NCI-H2081 (cell line): ENCODE data around the gene SDK1.

Experiments
- DNase-seq, 2 experiments: peaks; one replicate each; lab custom pipeline; 2025; lab: John Stamatoyannopoulos, UW

The SDK1 gene

DNA sequence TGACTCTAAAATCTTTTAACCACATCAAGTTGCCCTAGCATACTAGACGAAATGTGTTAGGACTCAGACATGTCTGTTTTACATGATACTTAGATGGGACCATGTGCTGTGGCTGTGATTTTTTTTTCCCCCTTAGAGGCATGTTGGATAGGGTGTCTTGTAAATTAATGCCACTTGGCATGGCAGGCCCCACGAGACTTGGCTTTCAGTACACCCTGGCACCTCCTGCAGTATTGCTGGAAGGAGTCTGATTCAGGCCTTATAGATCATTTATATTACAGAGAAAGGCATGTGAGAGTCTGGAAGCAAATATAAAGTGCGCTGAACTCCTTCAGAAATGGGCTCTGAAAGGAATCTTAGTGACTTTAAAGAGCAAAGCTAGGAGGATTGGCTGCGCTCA lies 494.1 kb downstream of the SDK1 start:
- DNase-seq = no peak

DNA sequence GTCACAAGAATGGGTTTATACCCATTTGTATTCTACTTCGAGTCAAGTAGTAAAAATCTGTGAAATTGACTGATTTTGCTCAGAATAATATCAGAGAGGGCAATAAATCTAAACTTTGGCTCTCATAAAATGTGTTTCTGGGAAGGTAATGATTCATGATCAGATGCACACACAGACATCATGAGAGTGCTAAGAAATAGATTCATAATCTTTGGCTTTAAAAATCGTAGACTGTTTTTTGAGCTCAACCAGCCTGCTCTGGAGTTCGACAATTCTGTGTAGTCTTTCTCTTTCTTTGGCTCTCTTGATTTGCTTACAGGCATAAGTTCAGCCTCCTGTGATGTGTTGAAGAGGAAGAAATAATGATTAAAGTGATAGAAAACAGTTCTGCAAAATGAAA lies 494.7 kb downstream of the SDK1 start:
- DNase-seq = no peak

DNA sequence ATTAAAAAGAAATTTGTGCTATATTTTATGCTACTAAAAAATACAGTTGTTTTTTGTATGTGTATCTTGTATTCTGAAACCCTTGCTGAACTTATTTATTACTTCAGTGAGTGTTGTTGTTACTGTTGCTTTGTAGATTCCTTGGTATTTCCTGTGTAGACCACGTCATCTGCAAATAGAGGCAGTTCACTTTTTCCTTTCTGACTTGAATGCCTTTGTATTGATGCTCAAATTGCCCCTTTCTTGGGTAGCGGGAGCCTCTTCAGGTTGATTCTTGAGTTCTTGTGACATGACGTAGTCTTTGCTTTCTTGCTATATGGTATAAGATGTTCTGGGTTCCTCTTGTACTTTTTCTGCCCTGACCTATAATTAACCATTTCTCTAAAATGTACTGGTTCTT lies 504.1 kb downstream of the SDK1 start:
- no peak for DNase-seq

DNA sequence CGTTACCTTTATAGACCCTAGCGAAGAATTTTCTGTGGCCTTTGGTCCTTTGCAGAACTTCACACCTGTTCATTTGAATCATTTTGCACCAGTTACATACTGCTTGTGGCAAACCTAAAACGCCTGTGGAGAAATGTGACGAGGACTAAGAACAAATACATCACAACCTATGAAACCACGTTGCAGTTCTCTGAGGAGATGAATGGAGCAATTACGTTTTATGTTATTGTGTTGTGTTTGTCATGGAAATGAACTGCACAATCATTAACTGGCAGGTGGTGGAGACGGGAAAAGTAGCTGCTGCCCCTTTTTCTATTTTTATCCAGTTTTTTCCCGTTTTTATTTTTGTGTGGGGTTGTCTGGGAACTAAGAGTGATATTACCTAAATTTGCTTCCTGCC lies 505.5 kb downstream of the SDK1 start:
- peak; percentile 51 to 80 for DNase-seq

DNA sequence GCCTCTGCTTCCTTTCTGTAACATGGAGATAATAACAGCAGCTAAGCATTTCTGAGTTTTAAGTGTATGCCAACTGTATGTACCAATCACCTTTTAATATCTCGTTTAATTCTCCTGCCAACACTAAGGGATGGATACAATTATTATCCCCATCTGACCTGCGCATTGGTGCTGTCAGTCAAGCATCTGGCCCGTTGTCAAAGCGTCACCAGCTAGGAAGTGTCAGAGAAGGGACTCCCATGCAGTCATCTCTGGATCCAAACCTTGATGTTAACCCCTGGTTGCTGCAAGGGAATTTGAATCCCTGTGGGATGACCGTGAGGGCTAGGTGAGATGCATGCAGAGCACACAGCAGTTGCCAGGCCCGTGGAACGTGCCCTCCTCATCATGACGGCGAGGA lies 506.8 kb downstream of the SDK1 start:
- no peak for DNase-seq

DNA sequence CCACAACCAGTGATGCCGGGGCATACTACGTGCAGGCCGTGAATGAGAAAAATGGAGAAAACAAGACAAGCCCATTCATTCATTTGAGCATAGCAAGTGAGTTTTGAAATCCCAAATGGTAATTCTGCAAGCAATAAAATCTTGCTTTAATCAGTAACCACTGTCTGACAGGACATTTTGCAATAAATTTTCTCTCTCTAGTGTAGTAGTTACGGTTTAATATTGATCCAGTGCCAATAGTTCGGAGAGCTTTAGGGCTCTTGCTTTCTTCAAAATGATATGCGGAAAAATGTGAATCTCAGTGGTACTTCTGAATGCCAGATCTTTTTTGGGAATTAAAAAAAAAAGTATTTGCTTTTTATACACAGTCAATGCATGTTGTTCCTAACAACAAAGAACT lies 520.4 kb downstream of the SDK1 start:
- no peak for DNase-seq

DNA sequence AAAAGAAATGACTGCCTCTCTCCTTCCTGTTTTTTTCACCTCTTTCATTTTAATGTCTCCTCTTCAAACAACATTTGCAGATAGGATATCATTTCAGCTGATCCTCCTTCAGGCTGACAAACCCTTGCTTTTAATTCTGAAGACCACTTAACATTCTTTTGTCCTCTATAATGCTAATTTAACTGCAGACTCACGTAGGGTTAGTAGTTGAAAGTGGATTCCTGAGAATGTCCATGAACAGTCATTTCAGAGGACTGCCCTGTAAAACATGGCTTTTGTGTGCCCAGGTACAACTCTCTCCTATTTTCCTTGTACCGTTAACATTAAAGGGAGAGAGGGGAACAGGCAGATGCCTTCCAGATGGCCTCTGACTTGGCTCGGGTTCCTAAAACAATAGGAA lies 524.4 kb downstream of the SDK1 start:
- no peak for DNase-seq

DNA sequence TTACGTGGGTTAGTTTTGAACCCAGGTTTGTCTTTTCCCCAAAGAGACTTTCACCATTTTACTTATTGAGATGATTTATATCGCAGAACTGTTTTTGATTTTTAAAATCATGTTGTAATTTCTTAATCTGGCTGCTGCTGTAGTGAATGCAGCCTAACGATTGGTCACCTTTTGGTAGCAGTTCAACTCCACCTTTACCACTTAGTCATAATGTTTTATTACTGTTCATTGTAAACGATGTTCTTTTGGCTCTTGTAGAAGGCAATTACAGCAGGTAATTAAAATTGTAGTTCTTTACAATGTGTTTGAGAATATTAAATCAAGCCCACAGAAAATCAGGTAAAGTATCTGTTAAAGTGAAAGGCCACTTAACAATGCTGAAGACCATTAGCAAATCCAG lies 531.1 kb downstream of the SDK1 start:
- no peak for DNase-seq

DNA sequence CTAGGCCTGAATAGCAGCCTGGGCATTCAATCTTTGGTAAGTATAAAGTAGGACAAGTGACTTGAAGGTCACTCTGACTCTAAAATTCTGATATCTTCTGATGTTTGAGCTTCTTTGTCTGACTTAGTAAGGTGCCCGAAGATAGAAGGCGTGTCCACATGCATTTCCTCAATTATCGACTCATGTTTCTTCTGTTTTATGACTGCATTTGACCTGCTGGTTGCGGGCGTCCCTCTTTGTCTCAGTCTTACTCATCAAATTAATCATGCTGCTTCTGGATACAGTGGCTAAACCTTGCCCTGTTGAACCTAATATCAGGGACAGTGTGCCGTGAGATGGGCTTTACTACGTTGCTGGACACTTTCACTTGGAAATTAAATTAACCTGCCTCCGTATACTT lies 534.1 kb downstream of the SDK1 start:
- no peak for DNase-seq

DNA sequence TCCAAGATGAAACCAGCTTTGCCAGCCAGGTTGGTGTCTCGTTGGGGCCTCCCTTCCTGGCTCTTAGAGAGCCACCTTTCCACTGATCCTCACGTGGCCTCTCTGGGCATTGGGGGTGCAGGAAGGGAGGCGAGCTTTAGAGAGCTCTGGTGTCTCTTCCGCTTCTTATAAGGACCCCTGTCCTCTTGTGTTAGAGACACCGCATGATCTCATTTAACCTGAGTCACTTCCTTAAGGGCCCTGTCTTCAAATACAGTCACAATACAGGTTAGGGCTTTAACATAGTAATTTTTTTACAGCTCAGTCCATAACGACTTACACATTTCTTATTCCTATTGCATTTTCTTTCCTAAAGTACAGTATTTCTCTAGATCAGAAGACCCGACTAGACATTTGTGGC lies 535.8 kb downstream of the SDK1 start:
- no peak for DNase-seq

DNA sequence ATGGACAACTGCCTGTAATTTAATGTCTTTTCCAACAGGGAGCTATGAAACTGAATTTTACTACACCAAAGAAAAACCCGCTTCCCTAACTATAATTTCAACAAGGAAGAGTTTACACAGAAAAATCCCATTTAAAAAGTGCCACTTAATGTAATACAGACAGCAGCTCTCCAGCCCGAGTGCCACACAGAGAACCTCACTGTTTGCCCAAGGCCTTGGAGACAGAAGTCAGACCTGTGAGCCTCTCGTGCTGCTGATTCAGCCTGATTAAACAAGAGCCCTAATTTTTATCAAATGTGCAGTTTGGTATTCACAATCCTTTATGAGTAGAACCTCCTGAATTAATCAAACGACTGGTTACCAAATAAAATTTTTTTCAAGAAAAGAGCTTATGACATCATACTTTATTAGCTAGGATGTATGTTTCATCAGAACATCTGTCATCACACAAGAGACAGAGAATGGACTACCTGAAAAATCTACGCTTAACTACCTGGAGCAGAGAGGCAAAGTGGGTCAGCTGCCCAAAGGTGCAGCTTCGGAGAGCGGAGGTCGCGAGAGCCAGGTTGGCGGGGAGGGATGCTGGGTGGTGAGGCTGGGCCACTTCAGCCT lies 543.6 kb downstream of the SDK1 start:
- peak in 1 of 2 experiments; percentile 29 for DNase-seq

DNA sequence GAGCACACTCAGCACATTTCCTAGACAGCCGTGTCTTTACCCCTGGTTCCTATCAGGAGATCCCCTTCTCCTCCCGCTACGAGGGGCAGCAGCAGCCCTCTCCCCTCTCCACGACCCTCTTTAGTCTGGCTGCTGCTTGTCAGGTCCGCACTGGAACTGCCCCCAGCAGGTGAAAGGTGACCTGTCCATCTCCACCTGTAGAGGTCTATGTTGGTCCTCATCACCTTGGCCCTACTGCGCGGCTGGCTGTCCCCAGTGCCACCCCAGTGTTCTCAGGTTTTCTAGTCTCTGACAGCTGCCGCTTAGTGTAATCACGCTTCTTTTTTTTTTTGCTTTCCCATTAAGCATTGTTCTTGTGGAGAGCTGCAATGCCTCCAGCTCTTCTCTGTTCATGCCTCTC lies 545.7 kb downstream of the SDK1 start:
- no peak for DNase-seq

DNA sequence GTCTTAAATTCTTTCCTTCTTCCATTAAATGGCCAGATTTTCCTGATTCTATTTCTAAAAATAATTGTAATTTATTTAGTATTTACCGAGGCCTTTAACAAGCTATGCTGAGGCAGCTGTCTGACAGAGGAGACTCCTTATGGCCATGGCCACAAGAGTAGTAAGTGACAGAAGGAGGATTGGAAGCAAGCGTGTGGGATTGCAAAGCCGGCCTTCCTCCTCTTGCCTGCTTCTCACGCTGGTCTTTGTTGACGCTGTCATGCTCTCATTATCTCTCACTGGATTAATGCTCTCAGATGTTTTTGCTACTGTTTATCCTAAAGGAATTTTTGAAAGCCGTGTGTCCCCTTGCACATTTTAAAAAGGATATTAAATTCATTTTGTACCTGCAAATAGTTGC lies 546.3 kb downstream of the SDK1 start:
- no peak for DNase-seq

DNA sequence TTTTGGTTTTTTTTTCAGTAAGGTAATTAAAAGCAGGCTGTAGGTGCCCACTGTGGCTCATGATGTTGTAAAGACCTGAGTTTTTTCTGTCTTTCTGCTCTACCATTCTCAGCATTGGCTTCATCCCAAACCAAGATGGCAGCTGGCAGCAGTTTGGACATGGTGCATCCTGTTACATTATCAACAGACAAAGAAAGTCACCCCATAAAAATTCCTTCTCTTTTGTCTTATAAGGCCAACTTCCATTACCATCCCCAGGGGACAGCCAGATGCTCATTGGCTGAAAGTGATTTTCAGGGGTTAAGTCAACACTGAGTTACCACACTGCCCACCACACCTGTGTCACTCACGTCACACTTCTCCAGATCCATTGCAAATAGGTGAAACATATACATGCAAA lies 558.4 kb downstream of the SDK1 start:
- no peak for DNase-seq

DNA sequence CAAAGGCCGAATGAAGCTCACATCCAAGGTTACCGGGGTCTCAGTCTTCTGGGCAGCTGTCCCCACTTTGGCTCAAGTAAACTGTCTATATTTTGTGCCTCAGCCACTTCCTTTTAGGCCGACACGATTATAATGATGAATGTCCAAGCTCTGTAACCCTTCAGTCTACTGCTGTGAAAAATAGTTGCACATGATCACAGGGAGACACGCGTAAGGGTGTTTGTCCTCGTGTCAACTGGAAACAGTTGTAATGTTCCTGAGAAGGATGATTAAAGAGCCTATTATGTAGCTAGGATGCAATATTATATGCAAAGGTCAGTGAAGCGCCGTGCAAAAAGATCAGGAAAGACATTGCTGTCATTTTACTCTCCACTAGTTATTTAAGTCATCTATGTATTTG lies 559.9 kb downstream of the SDK1 start:
- no peak for DNase-seq

DNA sequence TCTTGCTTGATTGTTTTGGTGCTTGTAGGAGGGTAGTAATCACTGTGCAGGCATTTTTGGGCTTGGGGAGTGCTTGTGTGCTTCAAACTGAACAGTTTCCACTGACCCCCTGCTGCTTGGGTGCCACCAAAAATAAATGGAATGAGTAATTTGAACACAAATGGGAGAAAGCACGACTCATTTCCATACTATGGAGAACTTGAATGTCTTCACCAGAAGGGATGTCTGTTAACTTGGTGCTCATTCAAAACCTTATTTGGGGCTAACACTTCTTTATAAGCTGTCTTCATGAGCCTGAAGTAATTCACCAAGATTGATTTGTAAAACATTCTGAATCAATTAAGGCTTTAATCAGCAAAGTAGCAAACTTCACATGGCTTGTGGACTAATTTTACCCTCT lies 560.3 kb downstream of the SDK1 start:
- DNase-seq = no peak

DNA sequence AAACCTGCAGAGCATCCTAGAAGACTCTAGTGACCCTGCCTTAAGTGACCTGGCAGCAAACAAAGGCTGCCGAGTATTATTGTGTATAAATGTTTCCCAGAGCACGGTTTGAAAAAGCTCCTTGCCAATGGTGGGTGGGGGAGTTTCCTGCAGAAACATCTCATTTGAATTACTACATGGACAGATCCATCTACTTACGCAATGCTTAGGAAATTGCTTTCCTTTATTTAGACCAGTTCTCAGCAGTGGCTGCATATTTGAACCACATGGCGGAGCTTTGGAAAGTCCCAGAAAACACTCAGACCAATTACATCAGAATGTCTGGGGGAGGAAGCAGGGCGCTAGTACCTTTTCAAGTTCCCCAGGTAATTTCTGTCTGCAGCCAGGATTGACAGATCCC lies 560.9 kb downstream of the SDK1 start:
- DNase-seq = peak in 1 of 2 experiments; percentile 20

DNA sequence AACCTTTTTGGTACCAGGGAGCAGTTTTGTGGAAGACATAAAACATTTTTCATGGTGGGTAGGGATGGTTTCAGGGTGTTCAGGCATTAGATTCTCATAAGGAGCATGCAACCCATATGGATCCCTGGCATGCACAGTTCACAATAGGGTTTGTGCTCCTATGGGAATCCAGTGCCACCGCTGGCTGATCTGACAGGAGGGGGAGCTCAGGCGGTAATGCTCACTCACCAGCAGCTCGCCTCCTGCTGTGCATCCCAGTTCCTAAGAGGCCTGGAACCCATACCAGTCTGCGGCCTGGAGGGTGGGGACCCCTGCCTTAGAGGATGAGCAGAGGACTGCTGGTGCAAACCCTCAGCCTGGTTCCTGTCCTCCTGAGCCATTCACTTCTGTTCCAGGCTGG lies 561.7 kb downstream of the SDK1 start:
- DNase-seq = no peak

DNA sequence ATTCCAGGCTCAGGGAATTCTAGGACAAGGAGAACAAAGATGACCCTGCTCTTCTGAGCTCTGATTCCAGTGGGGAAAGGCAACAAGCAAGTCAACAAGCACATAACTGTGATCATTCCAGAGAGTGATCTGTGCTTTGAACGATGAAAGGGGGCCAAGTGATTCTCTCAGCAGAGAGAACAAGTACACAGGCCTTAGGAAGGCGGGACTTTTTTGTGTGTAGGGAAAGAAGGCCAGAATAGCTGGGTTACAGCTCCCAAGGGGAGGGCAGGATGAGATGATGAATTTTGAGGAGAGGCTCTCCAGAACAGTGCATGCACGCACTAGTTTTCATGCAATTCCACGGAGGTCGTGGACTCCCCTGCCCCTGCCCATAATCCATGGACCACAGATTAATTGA lies 565.2 kb downstream of the SDK1 start:
- DNase-seq = no peak

DNA sequence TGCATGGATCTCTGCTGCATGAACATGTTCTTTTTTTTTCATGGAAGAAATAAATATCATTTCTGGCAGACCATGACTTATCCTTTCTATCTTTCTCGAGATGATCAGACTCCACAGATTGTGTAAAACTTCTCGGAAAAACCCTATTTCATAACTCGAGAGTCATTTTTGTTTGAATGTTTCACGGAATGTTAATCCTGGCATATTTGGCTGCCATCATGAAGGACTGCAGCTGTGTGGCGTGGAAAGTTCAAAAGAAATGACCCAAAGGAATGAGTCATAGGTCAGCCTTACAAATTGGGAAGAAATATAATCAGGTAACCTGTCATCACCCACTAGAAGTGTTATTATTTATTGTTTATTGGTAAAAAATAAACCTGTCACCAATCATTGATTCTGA lies 566.8 kb downstream of the SDK1 start:
- no peak for DNase-seq

DNA sequence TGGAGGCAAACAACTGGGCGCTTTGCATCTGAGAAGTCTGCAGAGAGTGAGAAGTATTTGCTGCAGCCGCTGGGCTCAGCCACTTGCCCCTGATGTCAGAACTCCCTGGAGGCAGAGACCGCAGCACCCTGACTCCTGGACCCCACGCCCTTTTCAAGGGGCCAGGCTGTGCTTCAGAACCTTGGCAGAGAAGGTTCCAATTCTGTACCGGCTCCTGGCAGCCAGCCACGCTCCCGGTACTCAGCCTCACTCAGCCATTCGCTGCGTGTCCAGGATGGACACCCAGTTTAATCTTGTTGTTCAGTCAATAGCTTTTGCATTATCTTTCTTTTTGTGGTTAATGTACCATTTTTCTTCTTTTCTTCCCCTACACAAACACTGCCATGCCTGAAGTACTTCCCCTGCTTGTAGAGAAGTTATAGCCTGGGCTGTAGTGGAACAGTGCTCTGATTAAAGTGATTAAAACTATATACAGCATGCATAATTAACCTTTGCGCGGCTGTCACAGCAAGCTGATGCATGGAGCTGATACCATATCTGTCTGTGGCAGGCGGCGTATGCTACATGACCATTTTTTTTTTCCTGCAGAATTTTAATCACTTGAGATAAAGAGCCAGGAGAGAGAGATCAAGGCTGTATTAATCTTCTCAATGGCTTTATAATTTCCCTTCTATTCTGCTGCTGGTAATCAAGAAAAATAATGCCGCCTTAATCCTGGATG lies 578.5 kb downstream of the SDK1 start:
- peak in 1 of 2 experiments; percentile 22 for DNase-seq

DNA sequence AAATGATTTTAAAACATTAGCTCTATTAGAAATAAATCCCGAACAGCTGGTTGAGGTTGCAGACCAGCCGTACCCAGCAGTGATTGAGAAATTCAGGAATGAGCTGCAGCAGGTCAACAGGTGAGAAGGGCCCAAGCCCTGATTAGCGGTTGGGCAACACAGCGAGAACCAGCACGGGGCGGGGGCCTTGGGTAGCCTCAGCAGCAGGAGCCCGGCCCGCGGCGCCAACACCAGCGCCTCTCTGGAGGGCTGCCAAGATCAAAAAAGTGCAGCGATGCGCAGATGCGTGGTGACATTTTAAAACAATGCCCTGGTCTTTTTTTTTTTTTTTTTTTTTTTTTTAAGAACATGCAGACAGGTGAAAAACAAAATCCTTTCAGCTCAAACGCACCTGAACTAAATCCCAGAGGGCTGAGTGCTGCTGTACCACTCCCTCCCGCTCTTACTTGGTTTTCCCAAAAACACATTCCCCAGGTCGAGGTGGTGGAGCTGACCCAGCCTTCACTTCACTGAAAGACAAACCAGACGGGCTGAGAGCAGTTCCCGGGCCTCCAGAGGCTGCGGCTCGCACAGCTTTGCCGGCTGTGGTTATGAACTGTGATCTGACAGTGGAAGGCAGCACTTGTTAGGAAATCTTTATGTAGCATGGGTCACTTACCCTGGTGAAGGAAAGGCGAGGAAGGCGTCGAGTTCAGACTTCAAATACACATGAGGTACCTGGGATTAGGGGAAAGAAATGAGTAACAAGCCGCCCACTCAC lies 579.4 kb downstream of the SDK1 start:
- peak; percentile 55 to 72 for DNase-seq

DNA sequence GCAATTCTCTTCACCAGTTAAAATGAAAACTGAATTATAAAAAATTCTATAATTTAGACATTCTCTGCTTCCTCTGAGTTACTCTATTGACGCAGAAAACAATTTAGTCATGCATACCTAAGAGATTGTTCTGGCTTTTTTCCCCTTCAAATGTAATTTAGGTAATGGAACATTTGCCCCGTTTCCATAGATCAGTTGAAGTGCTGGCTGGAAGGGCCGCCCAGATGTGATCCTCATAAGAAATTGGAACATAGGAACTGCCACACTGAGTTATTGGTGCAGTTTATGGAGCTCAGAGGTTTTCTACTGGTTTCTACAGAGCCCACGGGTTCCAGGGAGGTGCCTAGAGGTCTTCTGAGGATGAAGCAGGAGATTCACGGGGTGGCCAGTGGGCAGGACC lies 581.7 kb downstream of the SDK1 start:
- no peak for DNase-seq
